Osteoblast (primary cell): ENCODE results near the gene PHLDB2. TPM values are rescaled to one million over a fixed set of nuclear protein-coding genes. Genes with fewer than 3 reads are reported as not detected.
A peak's percentile ranks its signal among the peaks of the same experiment; 100 is the strongest.

Experiments used
- DNase-seq: peaks from one replicate; pipeline ENCODE4 v3.0.0; 2011; ENCODE audit warnings: low spot score, mixed read lengths; ENCODE audit not compliant: insufficient read length; ENCODE audit errors: missing footprints
- H2AFZ ChIP-seq: 2 replicates; pipeline ENCODE4 v1.6.0; 2011; ENCODE audit warnings: mild to moderate bottlenecking, low read length
- H3K27ac ChIP-seq: 2 replicates; pipeline ENCODE4 v1.5.1; 2011; ENCODE audit warnings: mild to moderate bottlenecking, low read depth, low read length, moderate library complexity
- H3K27me3 ChIP-seq: 2 replicates; pipeline ENCODE4 v1.6.0; 2012; ENCODE audit warnings: mild to moderate bottlenecking, control low read depth, inconsistent platforms, low read length, moderate library complexity; ENCODE audit not compliant: insufficient read depth
- H3K36me3 ChIP-seq: 2 replicates; pipeline ENCODE4 v1.5.1; 2011; ENCODE audit warnings: mild to moderate bottlenecking, low read length, control low read depth, moderate library complexity; ENCODE audit not compliant: insufficient read depth
- H3K4me1 ChIP-seq: 2 replicates; pipeline ENCODE4 v1.5.1; 2011; ENCODE audit warnings: mild to moderate bottlenecking, low read length, control low read depth, moderate library complexity; ENCODE audit not compliant: insufficient read depth
- H3K4me2 ChIP-seq: 2 replicates; pipeline ENCODE4 v1.6.0; 2011; ENCODE audit warnings: mild to moderate bottlenecking, low read length; ENCODE audit not compliant: insufficient read depth
- H3K4me3 ChIP-seq: fragments of 200-600 bp; sonication (generic); 3 replicates; pipeline ENCODE4 v1.5.1; 2012; ENCODE audit warnings: mild to moderate bottlenecking, low read length, inconsistent platforms; ENCODE audit not compliant: insufficient read depth
- H3K79me2 ChIP-seq: 2 replicates; pipeline ENCODE4 v1.6.0; 2012; ENCODE audit warnings: mild to moderate bottlenecking, low read length, control low read depth, inconsistent platforms; ENCODE audit not compliant: insufficient read depth
- H3K9me3 ChIP-seq: 2 replicates; pipeline ENCODE4 v1.5.1; 2011; ENCODE audit warnings: low read depth, low read length, control low read depth
- H4K20me1 ChIP-seq: 2 replicates; pipeline ENCODE4 v1.6.0; 2012; ENCODE audit warnings: mild to moderate bottlenecking, low read length, control low read depth; ENCODE audit not compliant: insufficient read depth
- CTCF ChIP-seq: IDR thresholded peaks from 2 replicates; pipeline ENCODE4 v1.5.1; 2011; ENCODE audit warnings: mild to moderate bottlenecking, low read depth, low read length, moderate library complexity; ENCODE audit errors: extremely low read depth
- total RNA-seq: library from RNA; depleted of rRNA; stranded (reverse); fragments of >200 nt; gene quantifications from 2 replicates; pipeline ENCODE4 v1.2.3, GENCODE V29; 2012

The PHLDB2 gene
- total RNA-seq, 1 donor, result 107 TPM

- Histone ChIP-seq H3K4me1 (no peaks in the 10 kb centered on the region), H4K20me1 (no peaks in the 10 kb centered on the region), H2AFZ (no peak overlapping the region), H3K4me2 (no peak overlapping the region), H3K79me2 (peaks cover 10% of the 10 kb centered on the region), H3K4me3 (no peak overlapping the region), H3K27me3 (no peaks in the 10 kb centered on the region), H3K36me3 (peaks cover 48% of the 10 kb centered on the region), H3K27ac (no peak overlapping the region), H3K9me3 (no peaks in the 10 kb centered on the region)
- no peak for TF ChIP-seq CTCF
- DNase-seq, result no peak
Observed at GRCh38 chr3:111929484-111929883, 70.4 kb downstream of the PHLDB2 start.

- H3K4me2 ChIP-seq, result no peak overlapping the region
- peaks cover 24% of the 10 kb centered on the region for H3K4me1 ChIP-seq
- H3K27me3 ChIP-seq, result no peaks in the 10 kb centered on the region
- H4K20me1 ChIP-seq, result no peaks in the 10 kb centered on the region
- H3K4me3 ChIP-seq, result no peak overlapping the region
- no peak overlapping the region for H2AFZ ChIP-seq
- peaks cover 33% of the 10 kb centered on the region for H3K36me3 ChIP-seq
- no peak for TF ChIP-seq CTCF
- peaks cover 6% of the 10 kb centered on the region for H3K79me2 ChIP-seq
- DNase-seq, result no peak
- H3K9me3 ChIP-seq, result no peaks in the 10 kb centered on the region
- no peak overlapping the region for H3K27ac ChIP-seq
Observed at GRCh38 chr3:111932946-111933345, 73.9 kb downstream of the PHLDB2 start.

- H3K27me3 ChIP-seq, result no peaks in the 10 kb centered on the region
- H3K79me2 ChIP-seq, result peaks cover 7% of the 10 kb centered on the region
- no peak for TF ChIP-seq CTCF
- peak; percentile 60 for DNase-seq
- peaks cover 50% of the 10 kb centered on the region for H3K36me3 ChIP-seq
- no peak overlapping the region for H3K4me3 ChIP-seq
- peak overlapping the region; percentile 62 for H3K4me2 ChIP-seq
- H4K20me1 ChIP-seq, result no peaks in the 10 kb centered on the region
- H3K4me1 ChIP-seq, result peaks cover 24% of the 10 kb centered on the region
- no peaks in the 10 kb centered on the region for H3K9me3 ChIP-seq
- H3K27ac ChIP-seq, result peak overlapping the region; percentile 92
- no peak overlapping the region for H2AFZ ChIP-seq
Observed at GRCh38 chr3:111936191-111936841, 77.3 kb downstream of the PHLDB2 start.

GRCh38 chr3:111936967-111937366, 77.9 kb downstream of the PHLDB2 start:
- peaks cover 54% of the 10 kb centered on the region for H3K36me3 ChIP-seq

More at GRCh38 chr3:111936967-111937366, 77.9 kb downstream of the PHLDB2 start:
- Histone ChIP-seq H3K79me2 (peaks cover 7% of the 10 kb centered on the region), H3K4me1 (peaks cover 24% of the 10 kb centered on the region), H3K27ac (peak overlapping the region; percentile 92), H4K20me1 (no peaks in the 10 kb centered on the region), H3K4me3 (no peak overlapping the region), H3K4me2 (peak overlapping the region; percentile 62), H3K27me3 (no peaks in the 10 kb centered on the region), H2AFZ (no peak overlapping the region), H3K9me3 (no peaks in the 10 kb centered on the region)
- peak; percentile 3 for DNase-seq
- TF ChIP-seq CTCF, result no peak
